ENCODE results near the gene ZDHHC8.

Gene ZDHHC8

GRCh38 chr22:20183101-20183500 is 51.5 kb downstream of the ZDHHC8 start:
- H3K4me3 ChIP-seq (ENCODE audit: low read depth, low read length), result no peak overlapping the region
- TF ChIP-seq, protein P1, sequence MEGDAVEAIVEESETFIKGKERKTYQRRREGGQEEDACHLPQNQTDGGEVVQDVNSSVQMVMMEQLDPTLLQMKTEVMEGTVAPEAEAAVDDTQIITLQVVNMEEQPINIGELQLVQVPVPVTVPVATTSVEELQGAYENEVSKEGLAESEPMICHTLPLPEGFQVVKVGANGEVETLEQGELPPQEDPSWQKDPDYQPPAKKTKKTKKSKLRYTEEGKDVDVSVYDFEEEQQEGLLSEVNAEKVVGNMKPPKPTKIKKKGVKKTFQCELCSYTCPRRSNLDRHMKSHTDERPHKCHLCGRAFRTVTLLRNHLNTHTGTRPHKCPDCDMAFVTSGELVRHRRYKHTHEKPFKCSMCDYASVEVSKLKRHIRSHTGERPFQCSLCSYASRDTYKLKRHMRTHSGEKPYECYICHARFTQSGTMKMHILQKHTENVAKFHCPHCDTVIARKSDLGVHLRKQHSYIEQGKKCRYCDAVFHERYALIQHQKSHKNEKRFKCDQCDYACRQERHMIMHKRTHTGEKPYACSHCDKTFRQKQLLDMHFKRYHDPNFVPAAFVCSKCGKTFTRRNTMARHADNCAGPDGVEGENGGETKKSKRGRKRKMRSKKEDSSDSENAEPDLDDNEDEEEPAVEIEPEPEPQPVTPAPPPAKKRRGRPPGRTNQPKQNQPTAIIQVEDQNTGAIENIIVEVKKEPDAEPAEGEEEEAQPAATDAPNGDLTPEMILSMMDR (conservative IDR thresholded peaks at IDR 0.05; ENCODE audit: low read depth, low read length), result no peak
- DNase-seq (ENCODE audit: low read depth), result no peak

- TF ChIP-seq, protein P1 (conservative IDR thresholded peaks at IDR 0.05; ENCODE audit: low read depth, low read length), result no peak
- no peak overlapping the region for H3K4me3 ChIP-seq (ENCODE audit: low read depth, low read length)
- DNase-seq (ENCODE audit: low read depth), result no peak
Measured at GRCh38 chr22:20183823-20184222, 52.2 kb downstream of the ZDHHC8 start.

- TF ChIP-seq, protein P1 (conservative IDR thresholded peaks at IDR 0.05; ENCODE audit: low read depth, low read length), result no peak
- no peak for DNase-seq (ENCODE audit: low read depth)
- H3K4me3 ChIP-seq (ENCODE audit: low read depth, low read length), result no peak overlapping the region
Measured at GRCh38 chr22:20184501-20185165, 53.0 kb downstream of the ZDHHC8 start.

DNA sequence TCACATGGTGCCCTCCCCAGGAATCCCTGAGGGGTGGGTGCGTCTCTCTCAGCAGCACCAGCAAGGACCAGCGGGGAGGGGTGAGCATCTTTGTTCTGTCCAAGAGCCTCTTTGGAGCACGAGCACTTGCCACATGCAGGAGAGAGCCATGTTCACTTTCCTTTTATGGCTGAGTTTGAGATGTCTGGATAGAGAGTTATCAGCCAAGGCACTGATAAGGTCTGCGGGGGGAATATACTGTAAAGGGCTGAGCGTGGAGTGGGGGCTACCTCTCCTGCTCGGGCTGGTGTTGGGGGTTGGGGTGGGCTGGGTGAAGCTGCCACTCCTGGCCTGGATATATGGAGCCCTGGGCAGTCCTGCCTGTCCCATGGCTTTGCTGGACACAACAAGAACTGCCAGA is 54.1 kb downstream of the ZDHHC8 start:
- no peak overlapping the region for H3K4me3 ChIP-seq (ENCODE audit: low read depth, low read length)
- TF ChIP-seq, protein P1 (conservative IDR thresholded peaks at IDR 0.05; ENCODE audit: low read depth, low read length), result no peak
- DNase-seq (ENCODE audit: low read depth), result no peak

DNA sequence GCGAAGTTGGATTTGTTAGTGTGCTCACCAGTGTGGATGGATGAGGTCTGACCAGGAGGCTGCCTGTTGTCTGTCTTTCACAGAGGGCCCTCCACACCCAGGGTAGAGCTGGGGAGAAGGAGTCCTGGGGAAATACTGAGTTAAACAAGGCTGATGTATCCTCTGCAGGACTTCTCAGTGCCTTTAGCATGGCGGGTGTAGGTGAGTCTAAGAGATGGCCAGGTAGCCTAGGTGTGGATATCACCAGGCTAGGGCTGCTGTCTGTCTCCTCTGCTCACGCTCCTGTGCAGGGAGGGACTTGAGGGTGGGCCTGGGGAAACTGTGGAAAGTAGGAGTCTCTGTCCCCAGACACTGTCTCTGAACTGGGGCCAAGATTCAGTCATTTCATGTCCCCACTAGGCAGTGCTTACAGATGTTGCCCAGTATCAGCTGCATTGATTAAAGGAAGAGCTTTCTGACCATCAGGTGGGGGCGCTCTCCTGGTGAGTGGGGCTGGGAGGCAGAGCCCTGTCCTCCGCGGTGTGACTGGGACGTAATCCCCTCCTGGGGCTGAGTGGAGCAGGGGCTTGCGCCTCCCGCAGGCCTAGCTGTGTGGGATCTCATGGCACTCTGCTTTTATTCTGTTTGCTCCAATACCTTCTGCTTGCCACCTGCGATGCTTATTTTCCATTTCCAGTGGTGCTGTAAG is 54.7 kb downstream of the ZDHHC8 start:
- TF ChIP-seq, protein P1 (conservative IDR thresholded peaks at IDR 0.05; ENCODE audit: low read depth, low read length), result peak; percentile 40
- DNase-seq (ENCODE audit: low read depth), result peak; percentile 14
- H3K4me3 ChIP-seq (ENCODE audit: low read depth, low read length), result no peak overlapping the region

DNA sequence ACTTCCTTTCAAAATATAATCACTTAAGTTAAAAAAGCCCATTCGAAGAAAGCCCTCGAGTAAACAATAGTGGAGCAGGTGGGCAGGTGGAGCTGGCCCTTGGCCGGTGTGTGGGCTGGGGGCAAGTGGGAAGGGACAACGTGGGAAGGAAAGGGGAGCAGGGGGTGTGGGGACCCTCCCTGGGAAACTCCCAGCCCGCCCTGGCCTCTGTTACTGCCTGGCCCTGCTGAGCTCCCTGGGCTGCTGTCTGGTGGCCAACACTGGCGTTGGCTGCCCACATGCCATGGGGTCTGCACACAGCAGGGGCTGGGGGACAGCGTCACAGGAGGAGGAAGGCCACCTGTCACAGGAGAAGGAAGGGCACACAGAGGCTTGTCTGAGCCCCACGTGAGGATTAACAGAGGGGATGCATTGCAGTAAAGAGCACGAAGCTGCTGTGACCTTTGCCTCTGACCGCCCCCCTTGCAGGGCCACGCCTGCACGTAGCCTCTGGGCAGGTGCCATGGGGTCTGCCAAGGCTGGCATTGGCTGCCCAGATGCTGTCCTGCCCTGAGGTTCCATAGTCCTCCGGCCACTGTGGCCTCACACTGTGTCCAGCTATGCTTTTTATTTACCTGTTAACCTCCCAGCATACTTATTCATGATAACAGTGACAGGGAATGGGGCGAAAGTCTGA is 55.4 kb downstream of the ZDHHC8 start:
- no peak for DNase-seq (ENCODE audit: low read depth)
- no peak overlapping the region for H3K4me3 ChIP-seq (ENCODE audit: low read depth, low read length)
- TF ChIP-seq, protein P1 (conservative IDR thresholded peaks at IDR 0.05; ENCODE audit: low read depth, low read length), result no peak

All from choroid plexus epithelial cell (primary cell).